ENCODE measurements around the gene EPHA8. TPM values are rescaled to one million over a fixed set of nuclear protein-coding genes. Genes with fewer than 3 reads are reported as not detected.

EPHA8 gene
- polyA plus RNA-seq, 1 donor (not counting 4 experiments of a cell fraction or from before 2014, with no cell fraction given): 1.0 TPM

GRCh38 chr1:22619252-22619651 lies 56.0 kb downstream of the EPHA8 start:
- Histone ChIP-seq H3K27ac (ENCODE audit: control insufficient read depth, insufficient read depth, low read length) (no peak overlapping the region), H3K27me3 (ENCODE audit: control insufficient read depth, extremely low read depth, insufficient read depth, low read length) (peaks cover 36% of the 10 kb centered on the region), H3K36me3 (ENCODE audit: control insufficient read depth in 2 of 2, extremely low read depth in 1 of 2, insufficient read depth in 2 of 2, low read length in 2 of 2) (no peaks in the 10 kb centered on the region), H3K9me1 (ENCODE audit: control insufficient read depth, extremely low read depth, insufficient read depth, low read length) (no peaks in the 10 kb centered on the region), H3K4me2 (ENCODE audit: control insufficient read depth, extremely low read depth, insufficient read depth, low read depth, low read length) (no peak overlapping the region), H3K4me3 (ENCODE audit: control insufficient read depth in 2 of 3, extremely low read depth in 1 of 3, insufficient read depth in 2 of 3, low read depth in 1 of 3, low read length in 3 of 3) (no peak overlapping the region), H2AFZ (ENCODE audit: control insufficient read depth, low read length) (no peak overlapping the region), H3K79me2 (ENCODE audit: control insufficient read depth, insufficient read depth, low read length) (no peaks in the 10 kb centered on the region), H3K9ac (ENCODE audit: control insufficient read depth, extremely low read depth, insufficient read depth, low read length) (no peak overlapping the region), H3K9me3 (ENCODE audit: control insufficient read depth, low read depth, low read length) (no peaks in the 10 kb centered on the region), H4K20me1 (ENCODE audit: control insufficient read depth, extremely low read depth, insufficient read depth, low read length) (no peaks in the 10 kb centered on the region), H3K4me1 (ENCODE audit: control insufficient read depth, extremely low read depth, insufficient read depth, low read length) (no peaks in the 10 kb centered on the region)
- DNase-seq (ENCODE audit: low read depth, low spot score): no peak
- no peak for FAIRE-seq
- dilution Hi-C loops (cut with MboI; ENCODE audit: extremely low pct_ligation_motif_present, low sequenced_read_pairs): no loop called here
- TF ChIP-seq EZH2 (IDR thresholded peaks at IDR 0.05; ENCODE audit: low read length): no peak
- TF ChIP-seq, protein P1, sequence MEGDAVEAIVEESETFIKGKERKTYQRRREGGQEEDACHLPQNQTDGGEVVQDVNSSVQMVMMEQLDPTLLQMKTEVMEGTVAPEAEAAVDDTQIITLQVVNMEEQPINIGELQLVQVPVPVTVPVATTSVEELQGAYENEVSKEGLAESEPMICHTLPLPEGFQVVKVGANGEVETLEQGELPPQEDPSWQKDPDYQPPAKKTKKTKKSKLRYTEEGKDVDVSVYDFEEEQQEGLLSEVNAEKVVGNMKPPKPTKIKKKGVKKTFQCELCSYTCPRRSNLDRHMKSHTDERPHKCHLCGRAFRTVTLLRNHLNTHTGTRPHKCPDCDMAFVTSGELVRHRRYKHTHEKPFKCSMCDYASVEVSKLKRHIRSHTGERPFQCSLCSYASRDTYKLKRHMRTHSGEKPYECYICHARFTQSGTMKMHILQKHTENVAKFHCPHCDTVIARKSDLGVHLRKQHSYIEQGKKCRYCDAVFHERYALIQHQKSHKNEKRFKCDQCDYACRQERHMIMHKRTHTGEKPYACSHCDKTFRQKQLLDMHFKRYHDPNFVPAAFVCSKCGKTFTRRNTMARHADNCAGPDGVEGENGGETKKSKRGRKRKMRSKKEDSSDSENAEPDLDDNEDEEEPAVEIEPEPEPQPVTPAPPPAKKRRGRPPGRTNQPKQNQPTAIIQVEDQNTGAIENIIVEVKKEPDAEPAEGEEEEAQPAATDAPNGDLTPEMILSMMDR (optimal IDR thresholded peaks at IDR 0.05 in 1 of 3, IDR thresholded peaks at IDR 0.05 in 1 of 3, conservative IDR thresholded peaks at IDR 0.05 in 1 of 3; ENCODE audit: extremely low read depth in 1 of 3, insufficient read depth in 2 of 3, low read length in 3 of 3): no peak

- Histone ChIP-seq H3K4me1 (ENCODE audit: control insufficient read depth, extremely low read depth, insufficient read depth, low read length) (no peaks in the 10 kb centered on the region), H4K20me1 (ENCODE audit: control insufficient read depth, extremely low read depth, insufficient read depth, low read length) (no peaks in the 10 kb centered on the region), H3K27me3 (ENCODE audit: control insufficient read depth, extremely low read depth, insufficient read depth, low read length) (peaks cover 35% of the 10 kb centered on the region), H3K9me3 (ENCODE audit: control insufficient read depth, low read depth, low read length) (no peaks in the 10 kb centered on the region), H3K4me2 (ENCODE audit: control insufficient read depth, extremely low read depth, insufficient read depth, low read depth, low read length) (no peak overlapping the region), H3K9ac (ENCODE audit: control insufficient read depth, extremely low read depth, insufficient read depth, low read length) (no peak overlapping the region), H3K9me1 (ENCODE audit: control insufficient read depth, extremely low read depth, insufficient read depth, low read length) (no peaks in the 10 kb centered on the region), H2AFZ (ENCODE audit: control insufficient read depth, low read length) (no peak overlapping the region), H3K27ac (ENCODE audit: control insufficient read depth, insufficient read depth, low read length) (no peak overlapping the region), H3K4me3 (ENCODE audit: control insufficient read depth in 2 of 3, extremely low read depth in 1 of 3, insufficient read depth in 2 of 3, low read depth in 1 of 3, low read length in 3 of 3) (no peak overlapping the region), H3K36me3 (ENCODE audit: control insufficient read depth in 2 of 2, extremely low read depth in 1 of 2, insufficient read depth in 2 of 2, low read length in 2 of 2) (no peaks in the 10 kb centered on the region), H3K79me2 (ENCODE audit: control insufficient read depth, insufficient read depth, low read length) (no peaks in the 10 kb centered on the region)
- TF ChIP-seq, protein P1 (optimal IDR thresholded peaks at IDR 0.05 in 1 of 3, IDR thresholded peaks at IDR 0.05 in 1 of 3, conservative IDR thresholded peaks at IDR 0.05 in 1 of 3; ENCODE audit: extremely low read depth in 1 of 3, insufficient read depth in 2 of 3, low read length in 3 of 3): no peak
- no peak for TF ChIP-seq EZH2 (IDR thresholded peaks at IDR 0.05; ENCODE audit: low read length)
- FAIRE-seq (no peak), DNase-seq (ENCODE audit: low read depth, low spot score) (no peak)
- dilution Hi-C loops (cut with MboI; ENCODE audit: extremely low pct_ligation_motif_present, low sequenced_read_pairs): no loop called here
Observed at GRCh38 chr1:22619798-22620197, 56.5 kb downstream of the EPHA8 start.

Data from keratinocyte (primary cell).